Sciatic nerve (tissue), 2 donors: ENCODE data around the gene LY9. TPM values are rescaled to one million over a fixed set of nuclear protein-coding genes. Genes with fewer than 3 reads are reported as not detected.
"Not testable (repeated sequence)": the region's sequence is repeated elsewhere in the genome, so short reads cannot be mapped to it uniquely, and the experiment has no call there.

Source experiments
- ATAC-seq: fragments of 200-7000 bp; cut with Tn5 transposase; one replicate; pipeline ENCODE4 v1.9.1; 2020; ENCODE audit warnings: mild to moderate bottlenecking, moderate library complexity
- DNase-seq: peaks from one replicate; pipeline ENCODE4 v3.0.0-alpha.2; 2020; ENCODE audit warnings: low spot score
- intact Hi-C: fragments of 100-400 bp; cut with DNase I; formaldehyde crosslinking; loops from one replicate; pipeline ENCODE4 v1.14.2; 2022
- total RNA-seq: library from RNA; stranded (reverse); fragmentation: NEBNext Ultra II Directional; extraction: Animal tissue kit (Norgen Biotek cat#: 25700); gene quantifications from one replicate; pipeline ENCODE4 v1.2.1, GENCODE V29; 2021
- donor health status: DM: no; HTN: no; CAD: no.
- donor health status: DM: no; HTN: no; CAD: no.

The LY9 gene
- total RNA-seq, 1 donor from 2014 or later: 1.2 TPM

DNA sequence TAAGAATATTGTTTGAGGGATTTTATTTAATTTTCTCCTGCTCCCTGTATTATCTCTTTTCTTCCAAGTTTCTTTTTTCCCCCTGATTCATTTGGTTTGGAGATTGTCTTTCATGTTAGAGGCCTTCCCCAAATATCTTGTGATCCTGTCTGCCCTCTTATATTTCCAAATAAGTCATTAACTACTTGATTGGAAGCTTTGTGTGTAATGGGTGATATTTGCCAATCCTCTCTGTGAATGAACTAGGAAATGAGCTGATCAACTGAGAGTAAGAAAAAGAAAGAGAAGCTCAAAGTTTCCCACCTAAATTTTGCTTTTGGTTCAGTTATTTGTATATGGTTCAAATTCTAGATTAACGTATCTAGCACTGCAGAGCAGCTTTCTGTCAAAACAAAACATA, 23.6 kb upstream of the LY9 start:
- no peak for ATAC-seq
- intact Hi-C loops: no loop called here
- DNase-seq: no peak

DNA sequence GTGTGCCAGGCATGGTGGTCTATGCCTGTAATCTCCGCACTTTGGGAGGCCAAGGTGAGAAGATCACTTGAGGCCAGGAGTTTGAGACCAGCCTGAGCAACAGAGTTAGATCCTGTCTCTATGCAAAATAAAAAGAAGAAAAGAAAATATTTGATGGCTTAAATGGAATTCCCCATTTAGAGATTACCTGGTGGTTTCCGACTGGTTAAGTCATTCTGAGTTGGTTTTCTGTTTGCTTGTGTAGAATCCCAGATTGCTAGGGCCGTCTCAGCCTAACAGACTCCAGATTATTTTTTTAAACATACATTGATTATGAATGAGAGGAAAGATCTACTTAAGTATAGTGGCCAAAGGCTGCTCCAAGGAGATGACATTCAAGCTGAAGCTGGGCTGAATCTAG, 22.9 kb upstream of the LY9 start:
- ATAC-seq: no peak
- no peak for DNase-seq
- intact Hi-C loops: no loop called here

- no peak for DNase-seq
- no peak for ATAC-seq
- intact Hi-C loops: no loop called here
Observed at GRCh38 chr1:160774886-160775719, 20.9 kb upstream of the LY9 start.

DNA sequence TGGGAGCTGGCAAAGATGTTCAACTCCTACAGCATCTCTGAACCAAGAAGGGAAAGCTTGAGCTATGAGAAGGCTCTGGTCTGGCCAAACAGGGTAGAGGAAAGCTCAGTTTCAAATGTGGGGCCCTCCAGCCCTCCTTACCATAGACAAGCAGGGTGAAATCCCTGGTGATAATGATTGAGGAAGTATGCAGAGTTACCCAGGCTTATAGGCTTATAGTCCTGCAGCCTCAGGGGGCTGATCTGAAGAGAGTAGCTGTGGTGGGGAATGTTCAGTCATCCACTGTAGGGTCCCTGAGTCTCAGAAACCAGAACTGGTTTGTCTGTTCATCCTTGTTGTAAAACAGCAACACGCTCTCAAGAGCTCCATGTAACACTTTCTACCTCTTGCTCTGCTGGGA, 19.8 kb upstream of the LY9 start:
- intact Hi-C loops: no loop called here
- no peak for ATAC-seq
- no peak for DNase-seq

- intact Hi-C loops: no loop called here
- DNase-seq (no peak), ATAC-seq (no peak)
Observed at GRCh38 chr1:160777486-160778089, 18.4 kb upstream of the LY9 start.

GRCh38 chr1:160778976-160779375, 17.0 kb upstream of the LY9 start:
- intact Hi-C loops: no loop called here
- no peak for ATAC-seq
- DNase-seq: no peak

GRCh38 chr1:160779626-160780397, 16.2 kb upstream of the LY9 start:
- DNase-seq: no peak
- intact Hi-C loops: no loop called here

GRCh38 chr1:160780398-160780755, 15.6 kb upstream of the LY9 start:
- ATAC-seq (no peak), DNase-seq (no peak)
- intact Hi-C loops: no loop called here

More at GRCh38 chr1:160779626-160780397, 16.2 kb upstream of the LY9 start:
- ATAC-seq: no peak

DNA sequence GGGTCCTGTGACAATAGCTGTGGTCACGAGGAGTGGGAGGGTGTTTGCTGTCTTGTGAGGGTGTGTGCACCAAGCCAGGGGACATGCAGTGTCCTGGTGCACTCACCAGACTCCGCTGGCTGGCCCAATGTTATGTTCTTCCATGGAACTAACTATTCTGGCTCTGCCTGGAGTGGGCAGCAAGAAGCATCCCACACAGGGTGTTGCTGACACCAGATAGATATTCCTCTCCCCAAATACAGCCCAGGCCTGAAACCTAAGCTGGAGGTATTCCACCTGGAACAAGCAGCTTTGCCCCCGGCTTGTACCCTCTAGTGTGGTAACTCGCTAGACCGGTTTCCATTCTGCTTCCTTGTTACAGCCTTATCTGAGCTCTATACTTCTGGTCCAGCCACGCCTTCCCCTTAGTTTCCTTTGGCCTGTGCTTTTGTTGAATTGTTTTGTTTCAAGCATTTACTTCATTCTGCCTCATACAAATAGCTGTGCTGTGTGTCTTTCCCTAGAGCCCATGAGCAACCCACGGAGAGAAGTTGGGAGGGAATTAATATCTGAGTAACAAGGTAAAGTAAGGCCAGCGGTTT, 14.7 kb upstream of the LY9 start:
- intact Hi-C loops: no loop called here
- no peak for ATAC-seq
- no peak for DNase-seq

DNA sequence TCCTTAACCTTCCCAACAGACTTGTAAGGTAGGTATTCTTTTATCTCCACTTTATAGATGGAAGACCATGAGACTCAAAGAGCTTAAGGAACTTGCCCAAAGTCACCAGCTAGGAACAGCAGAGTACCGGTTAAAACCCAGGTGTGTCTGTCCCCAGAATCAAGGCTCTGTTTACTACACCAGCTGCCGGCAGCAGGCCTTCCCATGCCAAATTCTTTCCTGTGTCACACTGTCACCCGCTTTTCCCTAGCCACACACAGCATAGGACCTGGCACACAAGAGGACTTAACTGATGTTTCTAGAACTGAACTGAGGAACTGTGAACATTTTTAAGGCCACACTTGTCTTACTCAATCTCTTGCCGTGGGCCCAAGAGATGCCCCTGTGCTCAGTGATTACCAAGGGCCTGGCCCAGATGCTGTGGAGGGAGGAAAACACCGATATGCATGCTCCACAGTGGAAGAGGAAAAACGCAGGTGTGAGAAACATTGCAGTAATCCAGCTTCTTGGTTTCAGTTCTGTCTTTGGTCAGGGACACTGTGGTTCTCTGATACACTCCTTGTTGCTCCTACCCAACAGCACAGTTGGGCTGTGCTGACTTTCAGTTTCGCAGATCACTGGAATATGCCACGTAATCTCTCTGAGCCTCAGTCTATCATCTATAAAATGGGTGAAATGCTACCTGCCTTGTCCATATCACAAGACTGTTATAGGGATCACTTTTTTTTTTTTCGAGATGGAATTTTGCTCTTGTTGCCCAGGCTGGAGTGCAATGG, 13.9 kb upstream of the LY9 start:
- DNase-seq: no peak
- peak; percentile 49 for ATAC-seq
- intact Hi-C loops: no loop called here

- intact Hi-C loops, DNase-seq, ATAC-seq: not testable (repeated sequence)
Observed at GRCh38 chr1:160782988-160783765, 12.8 kb upstream of the LY9 start.

DNA sequence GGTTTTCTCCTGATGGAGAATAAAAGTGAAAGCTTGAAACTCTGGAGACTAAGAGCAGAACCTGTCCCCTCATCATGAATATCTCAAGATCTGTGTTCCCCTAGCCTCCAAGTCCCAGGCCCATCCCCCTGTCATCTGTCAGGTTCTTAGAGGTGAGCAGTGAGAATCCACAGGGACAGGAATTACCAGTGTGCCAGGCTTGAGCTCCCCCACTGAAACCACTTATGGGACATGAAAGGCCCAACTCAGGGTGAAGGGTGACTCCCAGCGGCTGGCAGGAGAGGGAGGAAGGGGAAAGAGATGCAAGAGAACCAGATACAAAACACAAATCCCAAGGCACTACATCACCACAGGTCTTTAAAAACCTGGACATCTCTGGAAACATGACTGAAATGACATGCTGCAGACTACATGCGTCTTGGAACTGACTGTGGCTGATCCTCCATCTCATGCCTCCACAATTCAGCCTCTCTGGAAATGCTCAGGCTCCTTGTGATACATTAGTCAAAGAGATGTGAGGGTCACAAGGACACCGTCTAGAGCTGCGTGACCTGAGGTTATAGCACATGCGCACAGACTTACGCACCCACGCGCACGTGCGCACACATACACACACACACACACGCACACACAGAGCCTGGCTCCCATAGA, 6.8 kb upstream of the LY9 start:
- no peak for DNase-seq
- no peak for ATAC-seq
- intact Hi-C loops: no loop called here

DNA sequence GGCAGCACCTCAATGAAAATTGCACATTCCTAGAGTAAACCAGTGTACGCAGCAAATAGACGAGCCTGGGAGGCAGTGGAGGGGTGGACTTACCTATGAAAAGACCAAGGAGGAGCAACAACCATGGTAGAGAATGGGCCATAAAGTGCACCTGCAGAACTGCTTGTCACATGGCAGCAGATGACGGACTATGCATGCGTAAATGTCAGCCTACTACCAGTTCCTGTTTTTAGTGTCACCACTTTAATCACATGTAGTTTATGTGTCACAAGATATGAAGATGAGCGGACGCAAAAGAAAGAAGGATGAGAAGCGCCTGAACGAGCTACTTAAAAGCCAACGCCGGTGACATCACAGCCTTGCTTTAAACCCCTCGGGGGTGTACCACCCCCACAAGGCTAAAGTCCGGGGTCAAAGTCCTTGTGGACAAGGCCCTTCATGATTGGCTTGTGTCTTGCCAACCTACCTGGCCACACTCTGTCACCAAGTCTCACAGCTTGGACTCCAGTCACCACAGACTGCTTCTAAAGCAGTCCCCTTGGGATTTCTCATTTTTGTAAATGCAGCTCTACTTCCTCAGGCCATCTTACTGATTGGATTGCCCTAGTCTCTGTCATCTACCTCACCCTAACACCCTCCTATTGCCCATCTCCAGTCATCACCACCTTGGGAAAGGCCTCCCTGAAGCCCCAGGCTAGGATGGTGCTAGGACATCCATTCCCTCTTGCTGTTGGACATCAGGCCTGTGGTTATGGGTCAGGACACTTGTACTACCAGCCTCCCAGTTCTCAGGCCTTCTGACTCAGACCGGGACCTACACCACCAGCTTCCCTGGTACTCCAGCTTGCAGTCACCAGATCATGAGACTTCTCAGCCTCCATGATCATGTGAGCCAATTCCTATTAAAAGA, 6.0 kb upstream of the LY9 start:
- intact Hi-C loops: no loop called here
- DNase-seq (no peak), ATAC-seq (peak; percentile 39)

DNA sequence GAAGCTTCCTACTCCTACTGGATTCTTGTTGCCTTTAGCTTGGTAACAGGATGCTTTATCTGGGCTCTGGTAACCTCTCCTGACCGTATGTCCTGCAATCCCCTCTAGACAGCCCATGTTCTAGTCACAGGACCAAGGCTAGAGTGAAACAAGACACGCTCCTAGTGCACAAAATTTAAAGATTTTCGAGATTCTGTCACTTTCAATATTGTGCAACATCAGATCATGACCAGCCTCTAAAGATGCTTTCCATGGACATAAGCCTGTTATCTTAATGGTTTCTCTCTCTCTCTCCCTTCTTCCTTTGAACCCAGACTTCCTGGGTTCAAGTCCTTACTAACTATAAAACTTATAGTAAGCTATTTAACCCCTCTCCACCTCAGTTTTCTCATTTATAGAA, 1.6 kb upstream of the LY9 start:
- ATAC-seq: no peak
- intact Hi-C loops: no loop called here
- DNase-seq: no peak

- DNase-seq: no peak
- intact Hi-C loops: no loop called here
- no peak for ATAC-seq
Observed at GRCh38 chr1:160797271-160797709, 1.3 kb downstream of the LY9 start.

- intact Hi-C loops: no loop called here
- DNase-seq (no peak), ATAC-seq (no peak)
Observed at GRCh38 chr1:160797861-160798273, 1.9 kb downstream of the LY9 start.

GRCh38 chr1:160798439-160798838, 2.5 kb downstream of the LY9 start:
- DNase-seq: no peak
- no peak for ATAC-seq
- intact Hi-C loops: no loop called here
